ENCODE measurements around the gene CPSF3. TPM values are rescaled to one million over a fixed set of nuclear protein-coding genes. Genes with fewer than 3 reads are reported as not detected.

CPSF3 gene
- total and polyA plus RNA-seq, 12 donors, result 12.8 to 19.8 (median 16.1) TPM

- Histone ChIP-seq H3K9me3 (no peaks in the 10 kb centered on the region), H3K27ac (no peak overlapping the region), H3K4me3 (no peak overlapping the region), H3K36me3 (peaks cover 0 to 96% (median 19%) of the 10 kb centered on the region in 9 donors), H3K4me1 (peaks cover 0 to 39% (median 7%) of the 10 kb centered on the region in 9 donors), H3K27me3 (no peaks in the 10 kb centered on the region)
- no peak for TF ChIP-seq CTCF (IDR thresholded peaks at IDR 0.05)
- intact Hi-C loops (cut with DNase I), result no loop called here
- 70 to 76% methylated on average over 13 of the region's 13 CpGs for WGBS, 2 donors
- ATAC-seq, result no peak
- DNase-seq, result no peak
These were observed 16.7 kb upstream of the CPSF3 start for GRCh38 chr2:9406529-9407362.

GRCh38 chr2:9407363-9407811, 16.1 kb upstream of the CPSF3 start:
- DNase-seq (no peak), ATAC-seq (peak in 1 of 8 donors; percentile 18)
- no peaks in the 10 kb centered on the region for H3K9me3 ChIP-seq
- H3K4me3 ChIP-seq, result no peak overlapping the region
- intact Hi-C loops (cut with DNase I), result no loop called here
- peaks cover 0 to 34% (median 7%) of the 10 kb centered on the region in 9 donors for H3K4me1 ChIP-seq
- TF ChIP-seq CTCF (IDR thresholded peaks at IDR 0.05), result no peak
- H3K27me3 ChIP-seq, result no peaks in the 10 kb centered on the region
- peaks cover 0 to 96% (median 20%) of the 10 kb centered on the region in 9 donors for H3K36me3 ChIP-seq
- 83 to 85% methylated on average over 8 of the region's 8 CpGs for WGBS, 2 donors
- H3K27ac ChIP-seq, result no peak overlapping the region

GRCh38 chr2:9408641-9409151, 14.8 kb upstream of the CPSF3 start:
- no peak overlapping the region for H3K27ac ChIP-seq
- TF ChIP-seq CTCF (IDR thresholded peaks at IDR 0.05), result no peak
- ATAC-seq (peak in 1 of 8 donors; percentile 45), DNase-seq (no peak)
- peaks cover 0 to 28% (median 2%) of the 10 kb centered on the region in 9 donors for H3K4me1 ChIP-seq
- H3K27me3 ChIP-seq, result no peaks in the 10 kb centered on the region
- WGBS, 2 donors, result 88 to 91% methylated on average over 9 of the region's 9 CpGs
- intact Hi-C loops (cut with DNase I), result no loop called here
- no peak overlapping the region for H3K4me3 ChIP-seq
- H3K9me3 ChIP-seq, result no peaks in the 10 kb centered on the region
- peaks cover 0 to 96% (median 27%) of the 10 kb centered on the region in 9 donors for H3K36me3 ChIP-seq

GRCh38 chr2:9410108-9410507, 13.3 kb upstream of the CPSF3 start:
- no peak overlapping the region for H3K4me3 ChIP-seq
- no peaks in the 10 kb centered on the region for H3K27me3 ChIP-seq
- intact Hi-C loops (cut with DNase I), result no loop called here
- WGBS, 2 donors, result 98 to 99% methylated on average over 3 of the region's 3 CpGs
- ATAC-seq (no peak), DNase-seq (no peak)
- peaks cover 0 to 91% (median 27%) of the 10 kb centered on the region in 9 donors for H3K36me3 ChIP-seq
- no peak for TF ChIP-seq CTCF (IDR thresholded peaks at IDR 0.05)
- no peak overlapping the region for H3K27ac ChIP-seq
- H3K9me3 ChIP-seq, result no peaks in the 10 kb centered on the region
- H3K4me1 ChIP-seq, result peaks cover 0 to 19% (median 0%) of the 10 kb centered on the region in 9 donors
